Activated naive CD4-positive, alpha-beta T cell treated with anti-CD3 and anti-CD28 coated beads, Interleukin-2, amount 50 U/mL, for 16 hours (primary cell): ENCODE measurements around the gene ARHGAP40.

Source experiments
- DNase-seq: peaks from one replicate; pipeline ENCODE4 v3.0.0-alpha.2; 2020

Gene ARHGAP40

DNA sequence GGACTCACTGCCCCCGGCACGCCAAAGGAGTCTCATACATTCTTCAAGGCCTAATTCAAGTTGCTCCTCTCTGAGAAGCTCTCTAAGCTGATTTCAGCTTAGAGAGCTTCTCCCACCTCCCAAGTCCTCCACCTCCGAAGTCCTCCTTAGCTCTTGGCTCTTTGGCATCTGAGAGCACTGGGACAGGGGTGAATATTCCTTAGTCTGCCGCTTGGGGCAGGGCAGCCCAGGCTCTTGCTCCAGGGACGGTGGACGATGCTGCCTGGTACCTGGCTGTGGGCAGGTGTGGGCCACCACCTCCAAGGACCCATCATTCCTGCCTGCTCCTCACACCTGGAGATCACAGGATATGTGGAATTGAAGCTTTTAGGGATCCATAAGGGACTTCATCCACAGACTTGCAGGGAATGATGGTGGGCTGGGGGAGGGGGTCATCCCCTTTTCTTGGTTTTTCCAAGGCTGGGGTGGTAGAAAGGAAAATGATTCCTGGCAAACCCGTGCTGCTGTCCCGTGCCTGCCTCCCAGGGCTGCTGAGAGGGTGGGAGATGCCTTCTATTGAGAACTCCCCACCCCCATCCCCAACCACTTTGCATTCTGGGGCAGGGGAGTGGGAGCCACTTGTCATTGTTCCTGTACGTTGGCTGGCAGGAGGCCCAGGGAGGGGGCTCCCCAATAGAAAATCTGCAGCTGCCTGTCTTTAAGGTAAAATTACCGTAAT is 57.4 kb downstream of the ARHGAP40 start:
- peak; percentile 39 for DNase-seq

GRCh38 chr20:38659597-38659880 is 57.9 kb downstream of the ARHGAP40 start:
- no peak for DNase-seq

- no peak for DNase-seq
Observed at GRCh38 chr20:38660429-38660828, 58.8 kb downstream of the ARHGAP40 start.

DNA sequence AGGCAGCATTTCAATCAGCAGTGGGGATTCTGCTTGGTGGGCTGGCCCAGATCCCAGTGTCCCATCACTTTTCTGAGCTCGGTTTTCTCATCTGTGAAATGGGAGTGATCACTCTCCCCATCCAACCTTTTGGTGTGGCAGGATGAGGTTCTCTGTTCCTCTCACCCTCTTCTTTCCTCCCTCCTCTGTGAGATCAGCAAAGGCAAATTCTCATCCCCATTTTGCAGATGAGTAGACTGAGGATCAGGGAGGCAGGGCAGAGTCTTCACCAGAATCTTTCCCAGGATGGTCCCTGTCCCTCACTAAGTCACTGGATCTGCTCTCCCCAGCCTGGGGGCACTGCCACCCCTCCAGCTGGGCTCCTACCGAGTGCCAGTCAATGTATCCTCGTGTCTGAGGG is 62.1 kb downstream of the ARHGAP40 start:
- no peak for DNase-seq

DNA sequence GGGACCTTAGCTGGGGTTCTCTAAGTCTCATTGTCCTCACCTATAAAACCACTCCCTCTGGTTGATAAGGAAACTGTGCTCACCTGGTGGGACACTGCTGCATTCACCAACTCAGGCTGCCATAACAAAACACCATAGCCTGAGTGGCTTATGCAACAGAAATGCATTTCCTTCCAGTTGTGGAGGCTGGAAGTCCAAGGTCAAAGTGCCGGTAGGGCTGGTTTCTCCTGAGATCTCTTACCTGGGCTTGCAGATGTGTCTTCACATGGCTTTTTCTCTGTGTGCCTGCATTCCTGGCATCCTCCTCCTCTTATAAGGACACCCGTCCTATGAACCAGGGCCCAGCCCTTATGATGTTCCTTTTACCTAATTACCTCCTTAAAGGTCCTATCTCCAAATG is 62.7 kb downstream of the ARHGAP40 start:
- no peak for DNase-seq

- no peak for DNase-seq
Observed at GRCh38 chr20:38665094-38665493, 63.5 kb downstream of the ARHGAP40 start.

- no peak for DNase-seq
Observed at GRCh38 chr20:38665506-38666285, 64.1 kb downstream of the ARHGAP40 start.

GRCh38 chr20:38667417-38667956 is 65.9 kb downstream of the ARHGAP40 start:
- no peak for DNase-seq

DNA sequence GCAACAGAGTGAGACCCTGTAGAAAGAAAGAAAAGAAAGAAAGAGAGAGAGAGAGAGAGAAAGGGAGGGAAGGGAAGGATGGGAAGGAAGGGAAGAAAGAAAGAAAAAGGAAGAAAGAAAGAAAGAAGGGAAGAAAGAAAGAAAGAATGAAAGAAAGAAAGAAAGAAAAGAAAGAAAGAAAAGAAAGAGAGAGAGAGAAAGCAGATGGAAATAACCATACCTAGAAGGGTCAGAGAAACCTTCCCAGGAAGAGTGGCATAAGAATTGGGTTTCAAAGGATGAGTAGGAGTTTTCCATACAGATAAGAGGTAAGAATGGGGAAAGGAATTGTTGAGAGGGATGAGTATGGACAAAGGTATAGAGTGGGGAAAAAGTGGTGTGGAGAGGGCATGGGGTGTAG is 68.1 kb downstream of the ARHGAP40 start:
- DNase-seq: no peak

GRCh38 chr20:38670786-38671185 is 69.2 kb downstream of the ARHGAP40 start:
- no peak for DNase-seq

DNA sequence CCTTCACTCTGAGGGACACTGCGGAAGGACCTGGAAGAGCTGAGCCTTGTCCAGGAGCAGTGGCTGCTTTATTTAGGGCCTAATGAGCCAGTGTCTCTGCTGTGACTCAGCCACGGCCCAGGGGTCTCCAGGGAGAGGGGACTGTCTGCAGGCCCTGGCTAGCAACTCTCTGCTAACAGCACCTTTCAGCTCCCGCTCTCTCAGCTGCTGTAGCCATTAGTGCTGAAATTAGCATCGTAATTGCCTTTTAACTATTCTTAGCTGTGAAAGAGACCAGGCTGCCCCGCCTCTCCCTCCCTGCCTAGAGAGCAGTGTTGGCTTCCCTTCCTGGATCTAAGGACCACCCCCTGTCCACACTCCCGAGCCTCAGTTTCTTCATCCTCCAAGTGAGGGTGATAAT is 69.6 kb downstream of the ARHGAP40 start:
- DNase-seq: no peak

- DNase-seq: no peak
Observed at GRCh38 chr20:38671701-38672292, 70.2 kb downstream of the ARHGAP40 start.

- no peak for DNase-seq
Observed at GRCh38 chr20:38672504-38672903, 70.9 kb downstream of the ARHGAP40 start.

DNA sequence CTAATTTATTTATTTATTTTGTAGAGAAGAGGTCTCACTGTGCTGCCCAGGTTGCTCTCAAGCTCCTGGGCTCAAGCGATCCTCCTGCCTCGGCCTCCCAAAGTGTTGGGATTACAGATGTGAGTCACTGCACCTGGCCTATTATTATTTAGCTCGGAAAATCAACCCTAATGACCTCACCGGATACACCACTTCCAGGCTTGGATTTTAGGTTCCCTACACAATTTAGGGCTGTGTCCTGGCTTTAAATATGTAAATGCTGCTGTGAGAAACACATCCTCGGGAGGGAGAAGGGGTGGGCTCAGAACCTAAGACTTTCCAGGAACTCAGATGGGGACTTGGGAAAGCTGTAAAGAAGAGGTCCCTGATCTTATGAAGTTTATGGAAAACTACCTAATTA is 71.7 kb downstream of the ARHGAP40 start:
- no peak for DNase-seq

DNA sequence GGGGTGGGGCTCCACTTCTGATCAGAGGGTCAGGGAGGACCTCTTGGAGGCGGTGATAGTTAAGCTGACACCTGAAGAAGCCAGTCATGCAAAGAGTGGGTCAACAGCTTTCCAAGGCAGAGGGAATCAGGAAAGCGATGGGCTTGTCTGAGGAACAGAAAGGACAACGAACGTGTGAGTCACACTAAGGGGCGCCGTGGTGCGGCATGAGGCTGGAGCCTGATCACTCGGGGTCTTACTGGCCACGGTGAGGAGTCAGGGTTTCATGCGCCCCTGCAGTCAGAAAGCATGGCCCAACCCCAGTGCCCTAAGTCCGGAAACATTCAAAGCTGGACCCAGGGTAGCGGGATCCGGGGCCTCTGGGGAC is 72.1 kb downstream of the ARHGAP40 start:
- DNase-seq: no peak

- peak; percentile 47 for DNase-seq
Observed at GRCh38 chr20:38674092-38674764, 72.6 kb downstream of the ARHGAP40 start.

GRCh38 chr20:38674765-38675133 is 73.1 kb downstream of the ARHGAP40 start:
- no peak for DNase-seq

- DNase-seq: no peak
Observed at GRCh38 chr20:38676576-38676975, 75.0 kb downstream of the ARHGAP40 start.

GRCh38 chr20:38680500-38681306 is 79.1 kb downstream of the ARHGAP40 start:
- DNase-seq: no peak

DNA sequence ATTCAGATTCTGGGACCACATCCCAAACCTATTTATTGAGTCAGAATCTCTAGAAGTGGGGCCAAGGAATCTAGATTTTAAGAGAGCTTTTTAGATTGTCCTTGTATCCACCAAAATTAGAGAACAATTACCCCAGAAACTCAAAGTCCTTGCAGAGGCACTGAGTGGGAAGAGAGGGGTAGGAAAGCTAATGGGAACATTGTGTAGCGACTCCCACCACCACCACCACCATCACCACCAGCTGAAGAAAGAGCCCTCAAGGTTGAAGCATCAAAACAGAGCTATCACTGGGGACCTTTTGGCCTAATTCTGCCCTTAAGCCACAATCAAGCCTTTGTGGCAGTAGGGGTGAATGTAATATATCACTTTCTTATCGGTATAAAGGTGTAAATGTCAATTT is 83.7 kb downstream of the ARHGAP40 start:
- no peak for DNase-seq

DNA sequence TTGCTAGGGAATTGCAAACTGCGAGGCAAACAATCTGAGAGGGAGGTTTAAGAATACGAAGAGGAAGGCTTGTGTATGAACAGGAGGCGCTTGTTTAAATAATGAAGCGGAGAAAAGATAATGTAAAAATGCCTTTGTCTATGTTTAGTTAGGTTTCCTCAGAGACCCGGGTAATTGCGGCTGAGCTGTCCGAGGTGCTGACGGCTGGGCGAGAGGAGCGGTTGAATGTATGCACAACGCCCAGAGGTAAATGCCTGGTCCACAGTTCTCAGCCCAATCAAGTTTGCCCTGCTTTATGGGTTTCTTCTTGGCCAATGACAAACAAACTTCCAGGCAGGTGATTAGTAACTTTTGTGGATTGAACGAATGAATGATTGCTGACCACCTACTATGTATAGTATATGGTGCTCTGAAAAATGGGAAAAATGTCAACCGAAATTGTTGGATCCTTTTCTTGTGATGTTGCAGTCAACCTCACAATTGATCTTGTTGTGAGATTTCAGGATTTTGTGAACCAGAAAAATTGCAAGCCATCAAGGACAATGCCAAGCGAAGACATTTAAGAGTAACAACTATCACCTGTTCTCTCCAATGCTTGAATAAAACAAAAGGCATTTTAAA is 84.4 kb downstream of the ARHGAP40 start:
- DNase-seq: peak; percentile 39
